GM21381 (cell line): ENCODE data around the gene FGF23.
A peak's percentile ranks its signal among the peaks of the same experiment; 100 is the strongest.

Experiments used
- ATAC-seq: cut with Tn5 transposase; IDR thresholded peaks from one replicate; pipeline ENCODE4 v1.9.1; 2021; ENCODE audit warnings: mild to moderate bottlenecking, moderate library complexity; ENCODE audit not compliant: unreplicated experiment

FGF23 gene

DNA sequence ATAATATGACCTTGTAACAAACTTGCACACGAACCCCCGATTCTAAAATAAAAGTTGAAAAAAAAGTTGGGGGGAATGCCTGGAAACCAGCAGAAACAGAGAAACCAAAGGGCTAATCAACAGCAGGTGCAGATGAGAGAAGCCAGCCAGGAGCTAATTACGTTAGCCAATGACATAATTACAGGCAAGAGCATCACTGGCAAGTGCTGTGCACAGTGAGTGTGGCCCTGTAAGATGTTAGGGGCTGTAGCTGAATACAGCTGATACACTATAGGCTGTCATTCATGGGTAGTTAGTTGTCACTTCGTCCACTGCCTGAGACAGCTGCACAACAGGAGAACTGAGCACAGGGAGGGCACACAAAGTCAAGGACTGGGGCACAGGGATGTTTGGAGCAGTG is 7.3 kb upstream of the FGF23 start:
- no peak for ATAC-seq

DNA sequence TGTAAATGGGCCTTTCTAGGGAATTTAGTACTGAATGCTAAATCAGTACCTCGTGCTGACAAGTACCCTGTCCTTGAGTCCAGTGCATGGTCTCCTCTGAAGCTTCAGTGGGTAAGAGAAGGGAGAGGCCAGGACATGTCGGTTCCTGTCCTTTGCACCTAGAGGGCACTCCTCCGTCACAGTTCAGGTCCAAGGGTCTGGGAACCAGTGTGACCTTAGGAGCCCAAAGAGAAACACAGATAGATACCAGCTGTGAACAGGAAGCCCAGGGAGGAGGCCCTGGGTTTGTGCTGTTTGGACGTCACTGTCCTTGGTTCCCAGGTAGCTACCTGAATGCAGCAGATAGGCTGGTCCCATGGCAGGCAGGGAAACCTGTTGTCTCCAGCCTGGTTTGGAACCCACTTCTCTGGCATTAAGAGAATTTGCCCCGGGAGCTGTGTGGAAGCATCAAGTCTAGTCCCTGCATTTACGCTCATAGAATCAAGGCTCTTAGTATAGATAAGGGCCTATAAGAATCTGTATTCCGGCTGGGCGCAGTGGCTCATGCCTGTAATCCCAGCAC is 3.9 kb upstream of the FGF23 start:
- ATAC-seq = no peak

DNA sequence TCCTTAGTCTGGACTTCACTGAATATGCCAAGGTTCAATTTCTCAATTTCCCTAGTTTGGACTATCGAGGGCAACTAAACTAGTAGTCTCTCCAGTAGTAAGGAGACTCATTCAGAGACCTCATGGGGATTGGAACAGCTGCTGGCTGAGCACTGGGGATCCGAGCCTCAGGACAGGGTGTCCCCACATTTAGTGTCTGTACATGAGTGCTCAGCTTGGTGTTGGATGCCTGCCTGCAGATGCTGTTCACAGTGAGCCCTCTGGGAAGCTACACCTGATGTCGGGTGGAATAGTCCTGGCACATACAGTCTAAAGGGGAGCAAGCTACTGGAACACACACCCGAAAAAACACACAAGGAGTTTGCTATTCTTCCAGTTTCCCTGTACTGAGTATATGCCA is 820 bp upstream of the FGF23 start:
- no peak for ATAC-seq

DNA sequence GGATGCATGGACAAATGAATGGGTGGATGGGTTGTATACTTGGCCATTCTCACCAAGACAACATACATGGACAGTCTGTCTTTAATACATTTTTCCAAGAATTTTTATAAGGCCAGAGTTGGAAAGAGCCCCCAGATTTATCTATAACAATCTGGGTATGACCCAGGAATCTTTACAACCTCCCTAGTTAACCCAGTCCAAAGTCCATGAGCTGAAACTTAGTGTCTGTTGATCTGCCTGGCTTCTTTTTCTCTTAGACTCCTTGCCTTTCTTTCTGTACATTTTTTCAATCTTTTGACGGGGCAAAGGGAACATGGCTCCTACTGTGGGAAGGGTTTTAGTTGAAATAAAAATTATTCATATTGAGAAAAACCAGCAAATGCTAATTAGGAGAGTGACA is 740 bp downstream of the FGF23 start:
- no peak for ATAC-seq

DNA sequence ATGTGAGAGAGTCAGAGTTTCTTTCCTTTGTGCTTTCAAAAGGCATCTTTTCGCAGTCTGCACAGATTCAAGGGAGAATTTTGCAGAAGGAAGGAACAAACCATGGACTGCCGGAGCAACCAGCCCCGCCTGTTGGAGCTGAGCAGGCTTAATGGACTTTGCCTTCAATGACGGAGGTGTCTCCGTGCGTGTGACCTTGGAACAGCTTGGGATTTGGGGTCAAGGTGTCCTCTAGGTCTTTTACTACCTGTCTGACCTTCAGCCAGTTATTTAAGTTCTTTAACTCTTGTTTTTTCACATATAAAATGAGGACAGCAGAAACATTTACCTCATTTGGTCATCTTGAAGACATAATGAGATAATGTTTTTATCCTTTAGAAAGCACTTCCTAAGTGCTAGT is 4.1 kb downstream of the FGF23 start:
- ATAC-seq = no peak

DNA sequence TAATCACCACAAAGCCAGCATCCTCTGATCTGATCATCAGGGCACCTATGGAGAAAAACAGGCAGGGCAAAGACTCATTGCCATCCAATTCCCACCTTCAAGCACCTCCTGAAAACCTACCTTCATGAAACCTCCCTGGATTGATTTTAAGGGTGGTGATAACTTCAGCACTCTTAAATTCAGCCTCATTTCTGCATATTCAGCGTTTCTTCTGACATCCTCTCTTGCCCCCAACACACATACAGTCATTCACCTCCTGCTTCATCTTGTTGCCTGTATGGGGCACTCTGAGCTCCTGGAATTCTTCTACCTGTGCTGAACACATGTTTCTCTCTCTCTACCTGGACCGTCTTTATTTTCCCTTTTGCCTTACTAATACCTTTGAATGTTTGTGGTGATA is 6.9 kb downstream of the FGF23 start:
- no peak for ATAC-seq

DNA sequence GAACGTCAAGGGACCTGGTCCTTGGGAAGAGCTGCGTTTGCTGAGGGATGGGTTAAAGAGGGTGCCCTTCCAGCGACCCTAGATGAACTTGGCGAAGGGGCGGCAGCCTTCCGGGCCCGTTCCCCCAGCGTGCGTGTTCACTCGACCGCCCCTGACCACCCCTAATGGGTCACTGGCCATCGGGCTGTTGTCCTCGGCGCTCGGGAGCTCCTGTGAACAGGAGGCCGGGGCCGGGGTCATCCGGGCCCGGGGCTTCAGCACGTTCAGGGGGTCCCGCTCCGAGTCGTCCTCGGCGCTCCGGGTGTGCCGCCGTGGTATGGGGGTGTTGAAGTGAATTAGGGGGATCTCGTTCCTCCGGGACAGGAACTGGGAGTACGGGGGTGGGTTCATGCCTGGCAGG is 9.2 kb downstream of the FGF23 start:
- ATAC-seq = no peak

DNA sequence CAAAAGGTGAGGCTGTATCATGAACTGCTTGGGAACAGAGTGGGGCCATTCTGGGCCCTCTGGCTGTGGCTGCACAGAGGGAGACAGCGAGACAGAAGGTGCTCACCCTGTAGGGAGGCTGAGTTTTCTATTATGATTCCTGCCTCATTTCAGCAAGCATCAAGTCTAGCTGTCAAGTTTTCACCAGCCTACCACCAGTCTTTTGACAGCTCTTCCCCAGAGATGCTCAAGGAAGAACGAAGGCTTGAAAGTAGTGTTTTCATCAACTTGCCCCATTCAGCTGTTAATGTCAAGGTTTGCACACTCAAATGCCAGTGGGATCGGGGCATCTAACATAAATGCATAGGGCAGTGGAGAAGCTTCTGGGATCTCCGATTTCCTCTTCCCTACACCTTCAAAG is 10.0 kb downstream of the FGF23 start:
- no peak for ATAC-seq

DNA sequence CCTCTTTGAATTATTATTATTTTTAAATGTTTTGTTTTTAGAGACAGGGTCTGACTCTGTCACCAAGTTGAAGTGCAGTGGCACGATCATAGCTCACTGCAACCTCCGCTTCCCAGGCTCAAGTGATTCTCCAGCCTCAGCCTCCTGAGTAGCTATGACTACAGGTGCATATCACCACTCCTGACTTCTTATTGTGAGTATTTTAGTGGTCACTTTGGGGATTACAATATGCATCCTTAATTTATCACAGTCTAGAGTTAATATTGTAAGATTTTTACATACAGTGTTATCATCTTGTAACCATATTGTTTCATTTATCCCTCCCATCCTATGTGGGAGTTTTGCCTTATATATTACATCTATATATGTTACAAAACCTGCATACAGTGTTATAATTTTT is 13.4 kb downstream of the FGF23 start:
- ATAC-seq = no peak

DNA sequence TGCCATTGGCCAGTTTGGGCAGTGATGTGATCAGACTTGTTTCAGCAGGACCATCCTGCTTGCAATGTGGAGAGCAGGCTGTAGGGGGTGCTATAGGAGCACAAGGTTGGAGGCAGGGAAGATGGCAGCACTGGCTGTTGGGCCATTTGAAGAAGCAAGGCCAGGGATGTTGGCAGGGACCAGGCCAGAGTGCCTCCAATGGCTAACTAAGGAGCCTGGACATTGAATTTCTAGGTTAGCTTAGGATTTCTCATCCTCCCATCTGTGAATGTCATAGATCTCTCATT is 23.5 kb downstream of the FGF23 start:
- ATAC-seq = no peak

DNA sequence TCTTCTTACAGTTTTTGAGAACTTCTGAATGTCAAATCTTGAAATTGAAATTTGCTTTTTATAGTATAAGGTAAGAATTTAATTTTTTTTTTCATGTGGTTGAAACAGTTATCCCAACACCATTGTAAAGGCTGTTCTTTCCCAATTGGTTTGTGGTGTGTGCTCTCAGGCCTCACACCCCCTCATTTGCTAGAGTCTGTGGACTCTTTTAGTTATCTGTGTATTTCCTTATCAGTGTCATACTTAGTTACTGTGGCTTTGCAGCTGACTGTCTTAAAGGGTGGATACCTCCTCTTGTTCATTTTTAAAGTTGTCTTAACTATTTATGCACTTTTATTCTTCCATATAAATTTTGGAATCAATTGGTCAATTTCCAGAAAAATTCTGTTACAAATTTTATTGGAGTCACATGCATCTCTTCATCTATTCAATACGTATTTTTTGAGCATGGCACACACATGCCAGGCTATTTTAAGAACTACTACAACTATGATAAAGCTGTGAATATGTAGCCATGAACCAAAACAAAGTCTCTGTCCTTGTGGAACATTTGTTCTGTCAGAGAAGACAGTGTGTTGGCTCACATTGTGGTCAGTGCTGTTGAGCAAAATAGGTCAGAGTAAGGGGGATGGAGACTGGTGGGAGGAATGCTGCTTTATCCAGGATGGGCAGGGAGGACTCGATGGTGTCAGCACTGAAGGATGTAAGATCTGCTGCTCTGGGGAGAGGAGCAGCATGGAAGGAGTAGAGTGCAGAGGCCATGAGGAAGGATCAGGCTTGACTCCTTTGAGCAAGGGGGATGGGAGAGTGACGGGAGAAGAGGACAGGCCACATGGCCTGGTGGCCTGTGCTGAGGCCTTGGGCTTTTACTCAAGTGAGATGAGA is 24.1 kb downstream of the FGF23 start:
- ATAC-seq = no peak

DNA sequence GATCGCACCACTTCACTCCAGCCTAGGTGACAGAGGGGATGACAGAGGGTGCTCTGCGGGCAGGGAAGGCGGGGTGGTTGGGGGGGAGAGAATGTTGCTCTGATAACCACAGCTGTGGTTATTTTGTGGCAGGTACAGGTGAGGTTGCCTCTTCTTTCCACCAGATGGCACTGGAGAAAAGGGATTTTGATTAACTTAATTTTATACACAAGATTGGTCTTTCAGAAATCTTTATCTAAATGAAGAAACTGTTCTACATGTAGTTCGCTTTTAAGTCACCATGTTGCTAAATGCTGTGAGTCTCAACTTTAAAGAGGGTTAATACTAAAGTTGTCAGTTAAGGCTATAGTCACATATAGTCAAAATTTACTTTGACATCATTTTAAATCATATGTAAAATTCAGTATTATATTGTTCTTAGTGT is 25.7 kb downstream of the FGF23 start:
- no peak for ATAC-seq

DNA sequence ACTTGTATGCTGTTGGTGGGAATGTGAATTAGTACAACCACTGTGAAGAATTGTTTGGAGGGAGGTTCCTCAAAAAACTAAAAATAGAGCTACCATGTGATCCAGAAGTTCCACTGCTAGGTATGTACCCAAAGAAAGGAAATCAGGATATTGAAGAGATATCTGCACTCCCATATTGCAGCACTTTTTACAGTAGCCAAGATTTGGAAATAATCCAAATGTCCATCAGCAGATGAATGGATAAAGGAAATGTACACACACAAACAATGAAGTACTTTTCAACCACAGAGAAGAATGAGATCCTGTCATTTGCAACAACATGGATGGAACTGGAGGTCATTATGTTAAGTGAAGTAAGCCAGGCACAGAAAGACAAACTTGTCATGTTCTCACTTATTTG is 32.6 kb downstream of the FGF23 start:
- no peak for ATAC-seq

DNA sequence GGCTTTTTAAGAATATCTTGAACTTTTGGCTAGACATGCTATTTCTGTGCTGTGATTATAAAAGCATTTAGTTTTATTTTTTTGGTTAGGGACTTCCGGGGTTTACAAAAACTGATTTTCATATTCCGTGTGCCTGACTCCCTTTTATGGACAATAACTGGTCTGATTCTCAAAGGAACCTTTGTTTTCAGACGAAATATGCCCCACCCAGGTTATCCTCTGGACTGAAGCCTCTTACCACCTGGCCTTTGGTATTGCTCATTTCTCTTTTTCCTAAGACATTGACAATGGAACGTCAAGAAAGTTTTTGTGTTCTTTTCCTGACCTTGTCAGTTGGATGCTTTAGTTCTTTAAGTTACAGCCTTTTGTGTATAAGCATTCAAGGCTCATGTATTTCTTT is 47.7 kb downstream of the FGF23 start:
- no peak for ATAC-seq

DNA sequence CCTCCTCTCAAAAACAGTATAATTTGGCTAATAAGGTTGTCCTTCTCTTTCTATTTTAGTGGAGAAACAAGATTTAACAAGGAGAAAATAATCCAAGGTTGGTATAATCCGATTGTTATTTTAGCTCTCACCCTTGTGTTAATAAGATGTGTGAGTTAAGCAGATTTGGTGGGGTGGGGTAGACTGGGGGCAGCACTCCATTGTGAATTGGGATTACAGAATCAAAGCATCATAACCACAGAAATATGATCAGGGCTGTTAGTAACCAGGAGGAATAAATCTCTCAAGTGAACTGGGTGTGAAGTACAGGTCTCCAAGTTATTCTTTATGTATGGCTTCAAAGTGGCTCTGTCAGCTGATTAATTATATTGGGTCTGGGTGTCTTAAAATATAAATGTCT is 48.3 kb downstream of the FGF23 start:
- ATAC-seq = no peak

DNA sequence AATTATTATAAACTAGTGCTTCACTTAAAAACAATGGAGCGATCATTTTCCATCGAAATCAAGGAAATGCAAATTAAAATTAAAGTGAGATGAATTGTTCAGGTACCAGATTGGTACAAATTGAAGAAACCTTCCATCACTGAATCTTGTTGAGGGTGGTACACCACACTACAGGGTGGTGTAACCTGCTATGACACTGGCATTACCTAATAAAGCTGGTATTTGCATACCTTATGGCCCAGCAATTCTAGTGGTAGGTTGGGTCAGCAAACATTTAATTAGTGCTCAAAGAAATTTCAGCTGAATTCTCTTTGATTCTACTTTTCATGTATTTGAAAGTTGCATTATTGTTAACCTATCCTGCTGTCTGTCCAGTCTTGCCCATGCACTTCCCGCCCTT is 49.3 kb downstream of the FGF23 start:
- ATAC-seq = no peak

DNA sequence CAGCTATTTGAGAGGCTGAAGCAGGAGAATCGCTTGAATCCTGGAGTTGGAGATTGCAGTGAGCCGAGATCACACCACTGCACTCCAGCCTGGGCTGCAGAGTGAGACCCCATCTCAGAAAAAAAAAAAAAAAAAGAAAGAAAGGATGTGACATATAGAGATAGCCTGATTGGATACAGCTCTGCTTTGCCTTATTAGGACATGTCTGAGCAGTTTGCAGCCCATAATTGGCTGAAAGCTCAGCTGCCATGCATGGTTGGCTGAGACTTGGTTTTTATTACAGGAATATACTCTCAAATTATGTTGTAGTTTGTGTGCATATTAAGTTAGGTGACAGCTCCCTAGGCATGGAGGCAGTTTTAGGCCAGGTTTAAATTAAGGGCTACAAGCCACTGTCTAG is 52.2 kb downstream of the FGF23 start:
- no peak for ATAC-seq

DNA sequence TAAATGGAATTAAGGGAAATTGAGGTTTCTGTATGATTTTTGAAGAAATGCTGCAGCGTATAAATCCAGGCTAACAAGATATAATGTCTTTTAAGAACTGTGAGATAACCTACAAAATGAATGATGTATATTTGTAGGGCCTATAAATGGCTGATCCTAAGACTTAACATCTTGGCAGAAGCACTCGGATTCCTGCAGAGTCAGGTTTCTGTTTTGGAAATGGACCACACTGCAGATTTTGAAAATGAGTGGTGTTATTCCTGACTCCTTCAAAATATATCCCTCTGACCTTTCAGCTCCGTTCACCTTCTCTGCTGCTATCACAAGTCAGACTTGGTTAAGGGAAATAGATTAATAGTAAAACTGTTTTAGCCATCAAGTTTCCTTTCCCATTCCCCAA is 53.5 kb downstream of the FGF23 start:
- ATAC-seq = no peak

DNA sequence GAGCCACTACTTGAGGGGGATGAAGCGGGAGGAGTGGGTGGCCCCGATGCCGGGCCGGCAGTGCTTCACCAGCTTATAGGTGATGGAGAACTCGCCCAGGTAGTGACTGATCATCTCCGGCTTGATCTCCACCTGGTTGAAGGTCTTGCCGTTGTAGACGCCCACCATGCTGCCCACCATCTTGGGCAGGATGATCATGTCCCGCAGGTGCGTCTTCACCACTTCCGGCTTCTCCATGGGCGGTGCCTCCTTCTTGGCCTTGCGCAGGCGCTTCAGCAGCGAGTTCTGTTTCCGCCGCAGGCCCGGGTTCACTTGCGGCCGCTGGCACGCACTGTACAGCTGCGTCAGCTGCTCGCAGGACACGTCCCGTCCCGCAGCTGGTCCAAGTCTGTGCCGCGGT is 55.1 kb downstream of the FGF23 start:
- no peak for ATAC-seq

DNA sequence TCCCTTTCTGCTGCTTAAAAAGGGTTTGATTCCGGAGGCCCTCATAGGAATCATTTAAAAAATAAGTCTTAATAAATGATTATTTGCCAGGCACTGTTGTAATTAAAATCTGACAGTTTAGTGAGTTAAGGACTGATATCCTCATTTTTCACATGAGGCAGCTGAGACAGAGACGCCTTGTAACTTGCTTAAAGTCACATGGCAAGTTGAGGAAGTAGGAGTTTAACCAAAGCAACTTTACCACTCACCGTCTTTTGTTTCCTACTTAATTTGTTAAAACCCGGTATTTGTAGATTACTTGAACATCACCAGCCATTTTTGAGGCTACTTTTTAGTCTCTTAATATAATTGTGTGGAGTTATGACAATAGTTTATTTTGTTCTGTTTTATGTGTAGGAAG is 56.1 kb downstream of the FGF23 start:
- ATAC-seq = no peak

DNA sequence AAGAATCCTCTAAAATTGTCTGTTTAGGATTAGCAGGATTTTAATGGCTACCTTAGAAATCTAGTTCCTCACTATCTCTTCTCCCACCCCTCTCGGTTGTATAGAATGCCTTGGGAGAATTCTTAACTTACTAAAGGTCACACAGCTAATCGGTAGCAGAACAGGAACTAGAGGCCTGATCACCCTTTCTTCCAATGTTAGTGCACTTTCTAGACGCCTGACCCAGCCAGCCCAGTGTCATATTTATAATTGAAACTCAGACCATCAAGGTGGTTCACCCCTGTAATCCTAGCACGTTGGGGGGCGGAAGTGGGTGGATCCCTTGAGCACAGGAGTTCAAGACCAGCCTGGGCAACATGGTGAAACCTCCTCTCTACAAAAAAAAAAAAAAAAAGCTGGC is 56.8 kb downstream of the FGF23 start:
- ATAC-seq = no peak

DNA sequence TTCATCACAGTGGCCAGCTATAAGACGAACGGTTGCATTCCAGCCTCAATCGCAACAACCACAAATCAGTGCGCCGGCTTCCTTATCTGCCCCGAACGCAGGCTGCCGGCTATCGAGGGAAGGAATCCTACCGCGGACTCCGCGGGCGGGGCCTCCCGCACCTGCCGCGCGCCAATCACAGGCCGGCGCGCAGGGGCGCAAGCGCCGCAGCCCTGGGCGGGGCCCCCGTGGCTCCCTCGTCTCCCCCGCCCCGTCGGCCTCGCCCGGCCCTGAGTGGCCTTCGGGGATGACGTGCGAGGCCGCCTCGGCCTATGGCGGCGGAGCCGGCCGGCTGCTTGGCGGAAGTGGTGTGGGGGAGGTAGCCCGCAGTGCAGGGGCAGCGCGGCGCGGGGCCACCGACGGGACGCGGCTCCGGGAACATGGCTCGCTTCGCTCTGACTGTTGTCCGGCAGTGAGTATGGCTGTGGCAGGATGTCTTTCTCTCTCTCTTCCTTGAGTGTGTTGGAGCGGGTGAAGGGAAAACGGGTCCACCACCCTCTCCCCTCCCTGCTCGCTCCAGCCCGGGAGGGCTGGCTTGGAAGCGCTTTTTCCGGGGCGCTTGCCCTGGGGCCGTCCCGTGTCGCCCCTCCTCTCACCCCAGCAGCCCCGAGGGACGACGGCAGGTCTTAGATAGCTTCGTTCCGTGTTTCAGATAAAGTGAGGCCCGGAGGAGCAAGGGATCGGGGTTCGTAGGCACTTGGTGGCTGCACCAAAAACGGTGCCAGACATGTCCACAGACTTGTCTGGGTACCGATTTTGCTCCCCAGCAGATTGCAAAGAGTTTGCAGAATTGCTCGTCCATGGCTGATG is 58.4 kb downstream of the FGF23 start, which contains the start of gene TIGAR:
TSS of gene TIGAR (plus strand) at position 361 of the 849 bp plus-strand sequence. CDS start at position 420, 59 bp downstream.
- peak; percentile 96 for ATAC-seq
